ENCODE data around the gene PHC1. TPM values are rescaled to one million over a fixed set of nuclear protein-coding genes. Genes with fewer than 3 reads are reported as not detected.
"Not testable (repeated sequence)": the region's sequence is repeated elsewhere in the genome, so short reads cannot be mapped to it uniquely, and the experiment has no call there.

PHC1 gene
- polyA plus RNA-seq, 12 donors: 33.3 to 96.9 (median 38.9) TPM; not detected in 1

DNA sequence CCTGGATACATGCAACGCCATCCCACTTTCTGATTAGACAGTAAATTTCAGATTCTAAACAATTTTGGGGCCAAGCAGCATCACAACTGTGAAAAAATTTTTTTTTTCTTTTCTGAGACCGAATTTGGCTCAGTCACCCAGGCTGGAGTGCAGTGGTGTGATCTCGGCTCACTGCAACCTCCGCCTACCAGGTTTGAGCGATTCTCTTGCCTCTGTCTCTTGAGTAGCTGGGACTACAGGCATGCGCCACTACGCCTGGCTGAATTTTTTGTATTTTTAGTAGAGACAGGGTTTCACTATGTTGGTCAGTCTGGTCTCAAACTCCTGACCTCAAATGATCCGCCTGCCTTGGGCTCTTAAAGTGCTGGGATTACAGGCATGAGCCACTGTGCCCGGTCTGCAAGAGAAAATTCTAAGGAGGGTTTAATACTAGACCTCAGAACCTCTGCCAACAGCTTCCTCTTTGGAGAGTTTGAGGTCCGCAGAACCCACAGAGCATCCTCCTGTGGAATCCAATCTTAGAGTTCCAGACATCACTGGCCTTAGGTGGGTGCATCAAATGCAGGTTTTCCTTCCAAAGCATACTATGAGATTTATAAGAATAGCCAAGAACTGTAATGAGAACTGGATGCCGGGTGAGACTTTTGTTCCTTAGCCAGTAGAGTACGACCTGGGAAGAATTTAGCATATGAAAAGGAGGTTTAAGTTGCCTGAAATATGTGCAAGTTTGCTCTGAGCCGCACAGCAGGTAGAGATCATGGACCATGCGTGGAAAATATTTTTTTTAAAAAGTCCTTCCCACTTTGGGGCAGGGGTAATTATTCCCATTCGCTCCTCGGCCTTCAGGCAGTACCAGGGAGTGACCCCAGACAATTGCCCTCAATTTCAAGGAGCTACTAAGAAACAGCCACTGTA lies 7.8 kb upstream of the PHC1 start:
- no peak for DNase-seq

DNA sequence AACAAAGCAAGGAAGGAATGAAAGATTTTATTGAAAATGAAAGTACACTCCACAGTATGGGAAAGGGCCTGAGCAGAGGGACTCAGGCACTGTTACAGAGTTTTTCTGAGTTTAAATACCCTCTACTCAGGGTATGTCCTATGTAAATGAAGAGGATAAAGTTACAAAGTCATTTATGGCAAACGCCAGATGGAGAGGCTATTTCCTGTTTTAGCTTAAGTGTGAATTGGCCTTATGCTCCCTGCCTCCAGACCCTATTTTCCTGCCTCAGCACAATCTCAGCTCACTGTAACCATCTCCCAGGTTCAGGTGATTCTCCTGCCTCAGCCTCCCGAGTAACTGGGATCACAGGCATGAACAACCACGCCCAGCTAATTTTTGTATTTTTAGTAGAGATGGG lies 6.8 kb upstream of the PHC1 start:
- no peak for DNase-seq

DNA sequence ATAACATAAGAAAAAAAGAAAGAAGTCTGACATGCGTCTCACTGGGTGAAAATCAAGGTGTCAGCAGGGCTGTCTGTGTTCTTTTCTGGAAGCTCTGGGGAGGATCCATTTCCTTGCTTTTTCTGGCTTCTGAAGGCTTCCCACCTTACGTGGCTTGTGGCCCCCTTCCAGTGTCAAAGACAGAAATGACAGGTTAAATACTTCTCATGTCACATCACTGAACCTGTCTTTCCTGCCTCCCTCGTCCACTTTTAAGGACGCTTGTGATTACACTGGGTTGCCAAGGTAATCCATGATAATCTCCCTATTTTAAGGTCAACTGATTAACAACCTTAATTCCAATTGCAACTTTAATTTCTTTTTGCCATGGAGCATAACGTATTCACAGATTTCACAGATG lies 4.6 kb upstream of the PHC1 start:
- no peak for DNase-seq

DNA sequence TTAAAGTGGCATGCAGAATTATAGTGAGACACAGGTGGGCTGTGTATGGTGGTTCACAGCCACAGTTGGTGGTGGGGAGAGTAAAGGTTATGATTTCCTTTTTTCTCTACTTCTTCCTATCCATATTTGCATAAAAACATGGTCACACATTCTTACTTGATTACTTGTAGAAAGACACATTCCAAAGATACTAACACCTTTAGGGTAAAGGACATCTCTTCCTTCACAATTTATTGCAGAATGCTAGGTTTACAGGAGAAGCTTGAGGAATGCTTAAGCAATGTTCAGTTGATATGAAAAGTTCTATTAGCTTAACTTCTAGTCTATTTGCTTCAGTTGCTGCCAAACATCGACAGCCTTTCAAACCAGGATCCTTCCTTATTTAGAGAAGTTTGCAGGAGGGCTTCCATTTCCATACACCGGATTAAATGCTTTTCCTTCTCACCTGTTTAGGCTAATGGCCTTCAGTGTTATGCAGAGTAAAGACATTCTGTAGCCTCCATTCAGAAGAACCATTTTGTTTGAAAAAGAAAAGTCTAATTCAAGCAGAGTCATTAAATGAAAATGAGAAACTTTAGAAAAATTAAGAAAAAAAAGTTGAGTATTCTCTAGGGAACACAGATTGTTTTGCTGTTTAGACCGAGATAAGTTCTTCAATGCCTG lies 2.6 kb upstream of the PHC1 start:
- no peak for DNase-seq

DNA sequence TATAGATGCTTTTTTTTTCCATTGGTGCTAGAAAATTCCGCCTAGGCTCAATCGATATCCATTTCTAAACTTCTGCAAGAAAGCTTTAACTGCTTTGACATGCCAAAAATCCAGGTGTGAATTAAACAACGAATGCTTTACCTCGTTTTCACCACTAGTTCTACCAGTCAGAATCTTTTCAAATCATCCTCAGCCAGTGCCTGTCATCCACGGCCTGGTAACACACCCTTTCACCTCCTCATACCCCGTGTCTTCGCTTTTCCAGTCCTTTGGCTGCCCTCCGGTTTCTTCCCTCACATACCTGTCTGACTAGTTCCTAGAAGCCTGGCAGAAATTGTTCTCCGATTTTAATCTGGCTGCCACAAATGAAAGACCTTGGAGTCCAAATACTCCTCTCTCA lies 1.4 kb upstream of the PHC1 start:
- no peak for DNase-seq

DNA sequence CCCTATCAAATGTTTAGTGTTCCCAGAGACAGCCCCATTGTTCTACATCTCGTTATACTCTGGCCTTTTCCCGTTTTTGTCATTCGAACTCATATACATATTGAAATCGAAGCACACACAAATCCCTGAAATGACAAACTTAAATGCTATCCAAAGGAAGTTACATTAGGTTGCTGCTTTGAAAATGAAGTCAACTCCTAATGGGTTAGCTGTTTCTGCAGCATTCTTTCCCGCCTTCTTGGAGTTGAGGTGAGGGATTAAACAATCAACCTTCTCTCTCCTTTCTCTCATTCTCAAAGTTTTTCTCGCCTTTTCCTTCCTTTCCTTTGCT lies 642 bp upstream of the PHC1 start:
- no peak for DNase-seq

DNA sequence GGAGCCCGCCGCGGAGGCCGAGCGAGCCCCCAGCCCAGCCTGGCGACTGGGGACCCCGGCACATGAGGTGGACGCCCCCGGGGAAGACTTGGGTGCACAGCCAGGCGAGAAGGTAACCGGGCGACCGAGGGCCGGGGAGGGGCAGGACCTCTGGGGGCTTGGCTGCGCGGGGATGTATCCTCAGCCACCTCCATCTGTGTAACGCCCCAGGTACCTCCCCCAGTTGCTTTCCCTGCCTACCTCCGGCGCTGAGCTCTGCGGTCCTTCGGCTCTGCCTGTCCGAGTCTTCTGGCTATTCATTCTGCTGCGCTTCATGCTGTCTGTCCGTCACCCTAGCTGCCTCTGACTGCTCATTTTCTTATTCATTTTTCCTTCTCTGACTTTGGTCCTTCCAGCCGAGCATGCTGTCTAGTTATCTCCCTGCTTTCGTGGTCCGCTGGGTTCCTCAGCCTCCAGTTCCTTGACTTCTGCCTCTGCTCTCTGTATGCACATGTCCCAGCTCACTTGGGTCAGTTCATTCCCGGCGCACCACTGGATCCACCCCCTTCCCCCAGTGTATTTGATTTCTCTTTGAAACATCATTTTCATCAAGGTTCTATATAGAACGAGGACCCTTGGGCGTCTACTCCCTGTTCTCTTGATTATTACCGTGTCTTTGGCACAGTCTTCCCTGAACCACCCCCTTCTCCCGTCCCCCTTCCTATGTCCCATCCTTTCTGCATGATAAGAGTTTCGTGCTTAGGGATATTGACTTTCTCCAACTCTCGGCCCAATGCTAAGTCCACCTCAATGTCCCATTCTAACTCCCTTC lies 612 bp downstream of the PHC1 start:
- DNase-seq: peak; percentile 65

DNA sequence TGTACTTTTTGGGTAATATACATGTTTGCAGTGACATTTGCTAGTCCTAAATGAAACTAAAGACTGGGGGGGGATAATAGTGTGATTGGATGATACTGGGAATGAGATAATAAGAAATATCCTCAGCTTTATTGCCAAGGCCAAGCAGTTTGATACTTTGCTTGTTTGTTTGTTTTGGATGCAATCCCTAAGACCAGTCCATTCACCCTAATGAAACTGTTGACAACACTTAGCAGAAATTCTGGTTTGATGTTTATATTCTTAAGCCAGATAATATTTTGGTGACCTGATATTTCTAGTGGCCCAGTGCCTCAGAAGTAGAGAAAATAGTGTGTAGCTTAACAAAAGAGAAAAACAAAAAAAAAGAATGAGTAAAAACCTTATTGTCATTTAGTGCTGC lies 1.8 kb downstream of the PHC1 start:
- no peak for DNase-seq

DNA sequence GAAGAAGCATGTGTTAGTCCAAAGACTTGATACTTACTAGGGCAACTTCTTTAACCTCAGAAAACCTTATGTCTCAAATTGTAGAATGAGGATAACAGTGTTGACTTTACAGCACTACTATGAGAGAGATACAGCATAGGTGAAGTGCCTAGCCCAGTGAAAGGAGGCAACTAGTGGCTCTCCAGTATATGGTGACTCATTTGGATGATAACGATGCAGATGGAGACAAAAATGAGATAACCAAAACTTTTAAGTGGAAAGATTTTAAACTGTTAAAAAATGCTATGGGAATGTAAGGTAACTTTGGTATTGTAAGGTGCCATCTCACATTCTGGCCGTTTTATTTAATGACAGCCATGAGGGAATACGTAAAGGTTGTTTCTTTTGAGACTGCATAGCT lies 2.7 kb downstream of the PHC1 start:
- no peak for DNase-seq

DNA sequence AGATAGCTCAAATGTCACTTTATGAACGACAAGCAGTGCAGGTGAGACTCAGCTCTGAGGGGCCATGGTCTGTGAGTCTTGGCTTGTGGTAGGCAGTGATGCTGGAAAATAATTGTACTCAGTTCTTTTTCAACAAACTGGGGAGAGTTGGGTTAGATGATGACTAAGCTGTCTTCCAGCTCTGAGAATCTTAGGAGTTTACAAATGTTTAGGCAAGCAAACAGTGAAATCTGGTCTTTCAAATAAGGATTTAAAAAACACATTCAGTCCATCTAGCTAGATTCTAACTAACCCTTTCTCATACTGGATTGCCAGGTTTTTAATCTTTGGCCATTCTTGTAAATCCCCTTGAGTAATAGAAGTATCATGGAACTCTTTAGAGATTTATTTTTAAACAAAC lies 3.4 kb downstream of the PHC1 start:
- no peak for DNase-seq

DNA sequence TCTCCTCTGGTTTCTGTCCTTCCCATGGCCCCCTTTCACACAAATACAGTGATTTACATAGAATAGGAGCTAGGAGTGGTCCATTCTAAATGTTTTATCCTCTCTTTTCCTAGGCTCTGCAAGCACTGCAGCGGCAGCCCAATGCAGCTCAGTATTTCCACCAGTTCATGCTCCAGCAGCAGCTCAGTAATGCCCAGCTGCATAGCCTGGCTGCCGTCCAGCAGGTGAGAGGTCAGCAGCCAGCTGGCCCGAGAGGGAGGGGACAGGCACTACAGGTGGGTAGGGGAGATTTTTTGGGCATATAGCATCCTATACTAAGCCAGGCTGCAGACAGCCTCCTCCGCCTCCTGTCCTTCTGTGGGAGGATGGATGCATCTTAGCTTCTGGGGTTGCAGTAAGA lies 5.3 kb downstream of the PHC1 start:
- DNase-seq: not testable (repeated sequence)

DNA sequence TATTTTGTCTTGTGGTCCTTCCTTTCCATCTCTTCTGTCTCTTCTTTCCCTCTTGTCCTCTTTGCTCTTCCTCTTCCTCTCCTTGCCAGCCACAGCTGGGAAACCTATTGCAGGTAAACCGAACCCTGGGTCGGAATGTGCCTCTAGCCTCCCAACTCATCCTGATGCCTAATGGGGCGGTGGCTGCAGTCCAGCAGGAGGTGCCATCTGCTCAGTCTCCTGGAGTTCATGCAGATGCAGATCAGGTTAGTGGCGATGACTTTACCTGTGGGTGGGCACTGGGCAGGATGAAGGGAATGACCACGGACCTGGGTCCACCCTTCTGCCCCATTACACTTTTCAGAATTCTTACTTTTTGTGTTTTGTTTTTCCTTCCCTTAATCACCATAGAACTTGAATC lies 8.2 kb downstream of the PHC1 start:
- DNase-seq: no peak

DNA sequence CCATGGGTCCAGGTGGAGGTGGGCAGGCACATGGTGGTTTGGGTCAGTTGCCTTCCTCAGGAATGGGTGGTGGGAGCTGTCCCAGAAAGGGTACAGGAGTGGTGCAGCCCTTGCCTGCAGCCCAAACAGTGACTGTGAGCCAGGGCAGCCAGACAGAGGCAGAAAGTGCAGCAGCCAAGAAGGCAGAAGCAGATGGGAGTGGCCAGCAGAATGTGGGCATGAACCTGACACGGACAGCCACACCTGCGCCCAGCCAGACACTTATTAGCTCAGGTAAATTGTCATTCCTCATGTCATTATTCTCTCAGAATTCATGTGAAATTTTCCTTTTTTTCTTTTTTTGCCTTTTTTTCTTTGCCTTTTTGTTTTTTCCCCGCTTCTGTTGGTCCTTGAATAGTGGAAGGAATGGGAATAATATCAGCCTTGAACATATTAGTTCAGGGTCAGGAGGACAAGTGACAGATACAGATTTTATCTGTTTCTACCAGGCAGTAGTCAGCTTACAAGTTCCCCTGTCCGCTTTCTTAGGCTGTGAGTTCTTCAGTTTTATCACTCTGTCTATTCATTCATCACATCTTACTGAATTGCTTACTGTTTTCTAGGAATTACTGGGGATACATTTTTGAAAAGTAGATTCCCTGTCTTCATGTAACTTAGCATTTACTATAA lies 16.5 kb downstream of the PHC1 start:
- not testable (repeated sequence) for DNase-seq

DNA sequence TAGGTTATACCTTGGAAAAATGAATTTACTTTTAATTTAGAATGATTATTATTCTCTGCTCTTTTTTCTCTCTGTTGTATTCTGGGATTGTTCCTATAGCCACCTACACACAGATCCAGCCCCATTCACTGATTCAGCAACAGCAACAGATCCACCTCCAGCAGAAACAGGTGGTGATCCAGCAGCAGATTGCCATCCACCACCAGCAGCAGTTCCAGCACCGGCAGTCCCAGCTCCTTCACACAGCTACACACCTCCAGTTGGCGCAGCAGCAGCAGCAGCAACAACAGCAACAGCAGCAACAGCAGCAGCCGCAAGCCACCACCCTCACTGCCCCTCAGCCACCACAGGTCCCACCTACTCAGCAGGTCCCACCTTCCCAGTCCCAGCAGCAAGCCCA lies 18.2 kb downstream of the PHC1 start:
- not testable (repeated sequence) for DNase-seq

DNA sequence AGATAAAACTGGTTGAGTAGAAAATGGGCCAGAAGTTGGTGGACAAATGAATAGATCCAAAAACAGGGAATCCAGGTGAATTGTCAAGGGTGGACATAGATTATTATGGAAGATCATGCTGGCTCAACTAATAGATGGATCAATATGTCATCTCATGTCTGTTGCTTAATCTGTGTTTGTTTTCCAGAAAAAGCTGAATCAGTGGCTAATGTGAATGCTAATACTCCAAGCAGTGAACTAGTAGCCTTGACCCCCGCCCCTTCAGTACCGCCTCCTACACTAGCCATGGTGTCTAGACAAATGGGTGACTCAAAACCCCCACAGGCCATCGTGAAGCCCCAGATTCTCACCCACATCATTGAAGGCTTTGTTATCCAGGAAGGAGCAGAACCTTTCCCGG lies 19.8 kb downstream of the PHC1 start:
- not testable (repeated sequence) for DNase-seq

DNA sequence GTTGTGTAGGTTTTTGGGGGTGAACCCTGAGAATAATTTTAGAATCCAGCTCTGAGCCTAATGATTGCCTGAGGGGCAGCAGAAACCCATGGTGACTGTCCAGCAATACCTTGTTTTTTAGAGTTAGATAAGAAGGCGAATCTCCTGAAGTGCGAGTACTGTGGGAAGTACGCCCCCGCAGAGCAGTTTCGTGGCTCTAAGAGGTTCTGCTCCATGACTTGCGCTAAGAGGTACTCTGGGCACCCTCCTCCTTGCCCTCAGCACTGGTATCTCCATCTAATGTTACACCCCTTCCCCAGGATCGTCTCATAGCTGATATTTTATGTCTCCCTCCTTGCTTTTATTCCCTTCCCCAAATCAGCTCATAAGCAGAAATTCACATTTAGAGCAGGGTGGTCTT lies 22.4 kb downstream of the PHC1 start:
- no peak for DNase-seq

DNA sequence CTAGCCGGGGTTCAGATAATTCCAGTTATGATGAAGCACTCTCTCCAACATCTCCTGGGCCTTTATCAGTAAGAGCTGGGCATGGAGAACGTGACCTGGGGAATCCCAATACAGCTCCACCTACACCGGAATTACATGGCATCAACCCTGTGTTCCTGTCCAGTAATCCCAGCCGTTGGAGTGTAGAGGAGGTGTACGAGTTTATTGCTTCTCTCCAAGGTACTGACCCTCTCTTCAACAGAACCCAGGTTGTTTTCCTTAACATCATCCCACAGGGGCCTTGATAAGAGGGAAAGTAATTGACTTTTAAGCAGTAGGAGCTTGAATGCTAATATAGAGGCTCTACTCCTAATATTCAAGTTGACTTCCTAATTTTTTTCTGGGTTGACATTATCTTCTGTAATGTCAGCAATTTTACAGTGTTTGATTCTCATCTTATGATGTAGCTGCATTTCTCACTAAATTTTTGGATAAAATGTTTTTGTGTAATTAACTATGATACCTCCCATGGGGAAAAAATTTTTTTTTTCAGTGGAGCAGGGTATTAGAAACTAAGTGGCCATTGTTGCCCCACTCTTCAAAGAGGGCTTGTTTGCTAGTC lies 23.6 kb downstream of the PHC1 start:
- DNase-seq: not testable (repeated sequence)

DNA sequence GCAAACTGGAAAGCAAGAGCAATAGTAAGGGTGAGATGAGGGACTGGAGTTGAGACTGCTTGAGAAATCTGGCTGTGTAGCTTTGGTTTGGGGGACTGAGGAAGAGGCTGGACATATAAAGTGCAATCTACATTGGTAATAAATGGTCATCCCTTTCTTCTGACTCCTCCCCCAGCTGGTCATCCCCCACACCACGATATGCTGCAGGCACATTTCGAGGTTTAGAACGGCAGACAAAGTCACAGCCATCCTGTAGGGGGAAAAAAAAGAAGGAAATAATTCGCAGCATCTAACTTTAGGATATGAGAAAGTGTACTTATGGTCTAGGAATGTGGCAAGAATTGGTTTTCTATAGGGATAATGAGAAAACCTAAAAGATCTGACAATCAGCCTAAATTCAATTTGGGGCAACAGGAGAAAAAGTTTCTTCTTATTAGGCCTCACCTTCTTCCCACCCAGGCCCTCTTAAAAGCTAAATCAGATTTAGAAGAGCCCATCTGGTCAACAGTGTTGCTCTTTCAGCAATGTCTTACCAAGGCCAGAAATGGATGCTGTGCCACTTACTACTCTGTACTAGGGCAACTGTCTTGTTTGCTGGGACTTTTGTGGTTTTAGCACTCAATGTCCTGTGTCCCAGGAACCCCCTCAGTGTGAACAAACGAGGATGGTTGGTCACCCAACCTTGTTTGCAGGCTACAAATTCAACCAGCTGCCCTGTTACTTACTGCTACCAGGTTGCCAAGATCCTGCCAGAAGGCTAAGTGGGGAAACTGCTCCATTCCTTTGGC lies 27.6 kb downstream of the PHC1 start:
- DNase-seq: no peak

DNA sequence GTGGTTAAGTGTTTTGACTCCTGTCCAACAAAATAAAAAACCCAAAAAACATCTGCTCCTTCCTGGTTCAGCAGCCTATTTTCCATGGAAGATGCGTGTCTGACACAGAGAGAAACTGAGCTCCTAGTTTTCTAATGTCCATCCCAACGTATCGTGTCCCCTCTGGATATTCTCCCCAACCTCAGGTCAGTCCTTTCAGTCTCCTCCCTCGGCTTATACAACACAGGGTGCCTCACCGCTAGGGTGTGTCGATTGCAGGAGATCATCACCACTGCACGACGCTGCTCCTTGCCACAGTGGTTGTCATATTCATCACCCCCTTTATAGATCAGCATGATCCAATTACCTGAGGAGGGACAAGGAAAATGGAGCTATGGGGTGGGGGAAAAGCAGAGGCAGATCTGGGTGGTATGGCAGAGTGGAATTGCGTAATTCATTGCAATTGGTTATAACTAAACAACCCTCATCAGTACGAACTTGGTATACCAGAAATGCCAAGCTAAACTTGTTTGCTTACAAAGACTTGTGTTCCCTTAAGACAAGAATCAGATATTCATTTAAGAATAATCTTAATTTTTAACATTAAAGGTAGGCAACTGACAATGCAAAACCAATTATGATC lies 29.4 kb downstream of the PHC1 start:
- no peak for DNase-seq

DNA sequence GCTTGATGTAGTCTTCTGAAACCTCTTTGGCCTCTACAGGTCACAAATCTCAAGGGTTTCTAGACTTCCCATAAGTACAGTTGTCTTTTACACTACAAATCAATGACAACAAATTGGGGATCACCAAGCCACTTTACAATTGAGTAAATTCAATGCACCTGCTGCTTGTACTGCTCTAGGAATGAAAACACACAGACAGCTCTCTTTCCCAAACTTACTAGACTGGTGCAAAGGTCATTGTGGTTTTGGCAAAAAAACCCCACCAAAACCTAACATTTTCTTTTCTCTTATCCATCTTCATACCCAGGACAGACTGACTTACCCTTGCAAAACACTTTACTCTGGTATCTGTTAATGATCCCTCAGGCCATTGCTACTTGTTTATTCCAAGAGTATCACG lies 32.4 kb downstream of the PHC1 start:
- DNase-seq: no peak

Measured in muscle of arm (tissue), 12 donors.